RWPE2 (cell line): ENCODE data around the gene KPTN.

Experiments
- ATAC-seq: fragments of 200-7000 bp; cut with Tn5 transposase; 3 replicates; pipeline ENCODE4 v1.9.1; 2021; ENCODE audit warnings: low read depth
- DNase-seq: peaks from one replicate; pipeline ENCODE4 v3.0.0-alpha.2; 2020; ENCODE audit warnings: low spot score
- H3K27ac ChIP-seq: fragments of 450-650 bp; 2 replicates; pipeline ENCODE4 v1.5.1; 2017; ENCODE audit warnings: mild to moderate bottlenecking; ENCODE audit not compliant: poor library complexity, severe bottlenecking
- H3K27me3 ChIP-seq: fragments of 250-450 bp; sonication (Bioruptor Pico); 2 replicates; pipeline ENCODE4 v1.5.1; 2021; ENCODE audit warnings: mild to moderate bottlenecking, moderate library complexity; ENCODE audit not compliant: insufficient read depth, poor library complexity, severe bottlenecking
- H3K36me3 ChIP-seq: fragments of 250-450 bp; sonication (Bioruptor Pico); 2 replicates; pipeline ENCODE4 v1.5.1; 2020; ENCODE audit warnings: low read depth, mild to moderate bottlenecking, moderate library complexity
- H3K4me1 ChIP-seq: fragments of 250-450 bp; sonication (Bioruptor Pico); 2 replicates; pipeline ENCODE4 v1.5.1; 2021; ENCODE audit warnings: mild to moderate bottlenecking, moderate library complexity; ENCODE audit not compliant: insufficient read depth, poor library complexity, severe bottlenecking
- H3K4me3 ChIP-seq: fragments of 250-450 bp; sonication (Bioruptor Pico); 2 replicates; pipeline ENCODE4 v1.5.1; 2021; ENCODE audit warnings: mild to moderate bottlenecking, moderate library complexity; ENCODE audit not compliant: severe bottlenecking
- H3K9me3 ChIP-seq: fragments of 250-450 bp; sonication (Bioruptor Pico); 2 replicates; pipeline ENCODE4 v1.5.1; 2021; ENCODE audit warnings: mild to moderate bottlenecking, moderate library complexity; ENCODE audit not compliant: severe bottlenecking
- TF ChIP-seq, protein P1 (sequence below): fragments of 450-650 bp; IDR thresholded peaks from one replicate; pipeline ENCODE4 v1.5.1; 2017; ENCODE audit warnings: mild to moderate bottlenecking, moderate library complexity; ENCODE audit not compliant: poor library complexity, severe bottlenecking

KPTN gene

DNA sequence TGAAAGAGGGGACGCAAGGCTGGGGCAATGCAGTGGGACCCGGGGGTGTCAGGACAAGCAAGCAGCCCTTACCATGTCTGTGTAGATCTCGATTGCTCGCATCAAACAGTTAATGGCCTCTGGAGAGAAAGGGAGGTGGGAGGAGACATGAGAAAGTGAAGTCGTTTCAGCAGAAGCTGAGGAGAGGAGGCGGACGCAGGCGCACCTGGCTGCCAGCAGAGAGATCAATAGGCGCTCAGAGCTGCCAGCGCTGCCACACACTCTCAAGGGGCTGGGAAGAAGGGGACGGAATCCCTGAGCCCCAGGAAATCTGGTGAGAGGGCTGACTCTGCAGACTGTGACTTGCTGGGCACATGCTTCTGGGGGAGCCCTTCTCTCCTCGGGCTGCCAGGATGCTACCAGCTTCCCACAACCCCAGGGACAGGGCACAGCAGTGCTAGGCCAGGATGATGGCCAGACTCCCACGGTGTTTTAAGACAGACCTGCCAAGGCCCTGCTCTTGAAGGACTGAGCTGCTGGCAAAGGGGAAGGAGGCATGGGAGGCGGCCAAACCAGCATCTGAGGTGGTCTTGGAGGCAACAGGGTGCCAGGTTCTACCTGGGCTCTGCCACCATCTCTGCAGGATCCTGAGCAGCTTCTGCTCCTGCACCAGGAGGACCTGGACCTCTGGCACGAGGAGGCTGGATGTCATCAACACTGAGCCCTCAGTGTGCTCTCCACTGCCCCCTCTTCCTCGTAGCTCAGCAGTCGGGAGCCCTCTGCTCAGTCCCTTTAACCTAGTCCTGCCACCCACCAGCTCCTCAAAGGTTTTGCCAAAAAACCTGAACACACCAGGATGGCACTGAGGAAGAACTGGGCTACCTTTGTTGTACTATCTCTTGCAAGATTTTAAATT is 11.7 kb upstream of the KPTN start:
- no peaks in the 10 kb centered on the region for H3K4me1 ChIP-seq
- no peak for DNase-seq
- H3K27me3 ChIP-seq: no peaks in the 10 kb centered on the region
- no peak overlapping the region for H3K4me3 ChIP-seq
- ATAC-seq: no peak
- H3K36me3 ChIP-seq: peaks cover 11% of the 10 kb centered on the region
- TF ChIP-seq, protein P1, sequence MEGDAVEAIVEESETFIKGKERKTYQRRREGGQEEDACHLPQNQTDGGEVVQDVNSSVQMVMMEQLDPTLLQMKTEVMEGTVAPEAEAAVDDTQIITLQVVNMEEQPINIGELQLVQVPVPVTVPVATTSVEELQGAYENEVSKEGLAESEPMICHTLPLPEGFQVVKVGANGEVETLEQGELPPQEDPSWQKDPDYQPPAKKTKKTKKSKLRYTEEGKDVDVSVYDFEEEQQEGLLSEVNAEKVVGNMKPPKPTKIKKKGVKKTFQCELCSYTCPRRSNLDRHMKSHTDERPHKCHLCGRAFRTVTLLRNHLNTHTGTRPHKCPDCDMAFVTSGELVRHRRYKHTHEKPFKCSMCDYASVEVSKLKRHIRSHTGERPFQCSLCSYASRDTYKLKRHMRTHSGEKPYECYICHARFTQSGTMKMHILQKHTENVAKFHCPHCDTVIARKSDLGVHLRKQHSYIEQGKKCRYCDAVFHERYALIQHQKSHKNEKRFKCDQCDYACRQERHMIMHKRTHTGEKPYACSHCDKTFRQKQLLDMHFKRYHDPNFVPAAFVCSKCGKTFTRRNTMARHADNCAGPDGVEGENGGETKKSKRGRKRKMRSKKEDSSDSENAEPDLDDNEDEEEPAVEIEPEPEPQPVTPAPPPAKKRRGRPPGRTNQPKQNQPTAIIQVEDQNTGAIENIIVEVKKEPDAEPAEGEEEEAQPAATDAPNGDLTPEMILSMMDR: no peak
- H3K27ac ChIP-seq: no peak overlapping the region
- H3K9me3 ChIP-seq: no peaks in the 10 kb centered on the region

DNA sequence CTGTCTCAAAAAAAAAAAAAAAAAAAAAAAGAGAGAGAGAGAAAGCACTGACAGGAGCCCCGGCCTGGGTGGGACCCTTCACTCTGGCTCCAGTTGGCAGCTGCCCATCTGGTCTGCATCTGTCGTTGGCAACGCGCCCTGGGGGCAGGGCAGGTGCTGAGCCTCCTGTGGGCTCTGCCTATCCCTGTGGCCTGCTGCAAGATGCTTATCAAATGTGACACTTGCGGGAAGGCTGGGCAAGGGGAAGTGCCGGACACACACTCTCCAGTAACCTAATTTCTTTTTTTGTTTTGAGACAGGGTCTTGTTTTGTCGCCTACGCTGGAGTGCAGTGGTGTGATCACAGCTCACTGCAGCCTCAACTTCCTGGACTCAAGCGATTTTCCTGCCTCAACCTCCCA is 10.7 kb upstream of the KPTN start:
- DNase-seq (no peak), ATAC-seq (no peak)
- TF ChIP-seq, protein P1: no peak
- no peaks in the 10 kb centered on the region for H3K9me3 ChIP-seq
- no peaks in the 10 kb centered on the region for H3K27me3 ChIP-seq
- no peaks in the 10 kb centered on the region for H3K4me1 ChIP-seq
- H3K36me3 ChIP-seq: peaks cover 14% of the 10 kb centered on the region
- H3K4me3 ChIP-seq: no peak overlapping the region
- H3K27ac ChIP-seq: no peak overlapping the region

DNA sequence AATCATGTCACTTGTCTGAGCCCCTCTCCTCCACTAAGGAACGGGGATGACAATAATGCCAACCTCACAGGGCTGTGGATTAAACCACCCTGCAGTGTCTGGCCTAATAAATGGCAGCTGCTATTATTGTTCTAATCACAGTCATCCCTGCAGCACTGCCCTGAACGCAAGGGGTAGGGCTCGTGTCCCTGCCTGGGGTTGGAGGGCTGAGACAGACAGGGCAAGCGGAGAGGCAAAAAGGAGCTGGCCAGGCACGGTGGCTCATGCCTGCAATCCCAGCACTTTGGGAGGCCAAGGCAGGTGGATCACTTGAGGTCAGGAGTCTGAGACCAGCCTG is 10.2 kb upstream of the KPTN start:
- H3K36me3 ChIP-seq: peaks cover 16% of the 10 kb centered on the region
- no peak overlapping the region for H3K27ac ChIP-seq
- H3K9me3 ChIP-seq: no peaks in the 10 kb centered on the region
- TF ChIP-seq, protein P1: no peak
- DNase-seq (no peak), ATAC-seq (no peak)
- H3K4me3 ChIP-seq: no peak overlapping the region
- no peaks in the 10 kb centered on the region for H3K4me1 ChIP-seq
- no peaks in the 10 kb centered on the region for H3K27me3 ChIP-seq

DNA sequence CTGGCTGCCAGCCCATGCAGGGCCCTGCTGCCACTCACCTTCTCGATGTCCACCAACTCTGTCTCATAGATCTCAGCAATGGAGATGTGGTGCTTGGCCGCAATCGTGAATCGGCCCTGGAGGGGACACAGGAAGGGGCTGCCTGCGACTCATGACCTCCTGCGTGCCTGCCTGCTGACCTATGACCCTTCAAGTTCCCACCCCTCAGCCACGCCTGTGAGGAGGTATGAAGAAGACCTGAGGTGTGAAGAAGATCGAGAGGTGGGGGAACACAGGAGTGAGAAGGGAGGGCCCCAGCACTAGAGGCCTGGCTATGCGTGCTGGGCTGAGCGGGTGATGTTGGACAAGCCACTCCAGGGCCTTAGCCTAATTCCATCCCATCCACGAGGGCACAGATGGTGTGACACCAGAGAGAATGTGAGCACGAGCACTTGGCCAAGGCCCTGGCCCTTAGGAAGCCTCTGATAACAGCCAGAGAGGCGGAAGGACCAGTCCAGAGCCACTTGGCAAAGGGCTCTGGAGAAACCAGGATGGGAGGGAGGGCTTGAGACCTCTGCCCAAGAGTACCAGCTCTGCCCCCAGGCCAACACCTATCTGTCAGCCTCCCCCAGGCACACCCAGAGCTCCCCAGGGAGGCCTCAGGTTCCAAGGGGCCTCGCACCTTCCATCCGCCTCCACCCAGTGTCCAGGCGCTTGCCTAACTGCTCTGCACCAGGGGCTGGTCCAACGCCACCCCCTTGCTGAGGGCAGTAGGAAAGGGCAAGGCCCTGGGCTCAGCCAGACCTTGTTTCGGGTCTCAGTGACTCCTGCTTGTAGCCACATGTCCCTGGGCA is 9.6 kb upstream of the KPTN start:
- H3K36me3 ChIP-seq: peaks cover 16% of the 10 kb centered on the region
- no peaks in the 10 kb centered on the region for H3K27me3 ChIP-seq
- TF ChIP-seq, protein P1: no peak
- no peak overlapping the region for H3K27ac ChIP-seq
- no peaks in the 10 kb centered on the region for H3K9me3 ChIP-seq
- no peaks in the 10 kb centered on the region for H3K4me1 ChIP-seq
- ATAC-seq (no peak), DNase-seq (no peak)
- H3K4me3 ChIP-seq: no peak overlapping the region
